Endometrial microvascular endothelial cells (primary cell): ENCODE measurements around the gene DIO1. TPM values are rescaled to one million over a fixed set of nuclear protein-coding genes. Genes with fewer than 3 reads are reported as not detected.

Experiments
- in situ Hi-C: cut with HindIII; loops from 2 replicates; pipeline ENCODE4 v1.10.0; 2017; ENCODE audit warnings: low sequenced_read_pairs, low pct_unique_long_range_greater_than_20kb; ENCODE audit errors: inconsistent ontology term
- total RNA-seq: library from RNA; depleted of rRNA; stranded (reverse); fragments of >200 nt; gene quantifications from one replicate; pipeline ENCODE4 v1.2.3, GENCODE V29; 2015; ENCODE audit errors: inconsistent ontology term

DIO1 gene
- total RNA-seq, 1 donor from 2014 or later = not detected

- in situ Hi-C loops = no loop called here
Measured at GRCh38 chr1:53891018-53891417, 3.0 kb upstream of the DIO1 start.

GRCh38 chr1:53891678-53892077 lies 2.3 kb upstream of the DIO1 start:
- in situ Hi-C loops = no loop called here

GRCh38 chr1:53892911-53893310 lies 1.1 kb upstream of the DIO1 start:
- in situ Hi-C loops = no loop called here

DNA sequence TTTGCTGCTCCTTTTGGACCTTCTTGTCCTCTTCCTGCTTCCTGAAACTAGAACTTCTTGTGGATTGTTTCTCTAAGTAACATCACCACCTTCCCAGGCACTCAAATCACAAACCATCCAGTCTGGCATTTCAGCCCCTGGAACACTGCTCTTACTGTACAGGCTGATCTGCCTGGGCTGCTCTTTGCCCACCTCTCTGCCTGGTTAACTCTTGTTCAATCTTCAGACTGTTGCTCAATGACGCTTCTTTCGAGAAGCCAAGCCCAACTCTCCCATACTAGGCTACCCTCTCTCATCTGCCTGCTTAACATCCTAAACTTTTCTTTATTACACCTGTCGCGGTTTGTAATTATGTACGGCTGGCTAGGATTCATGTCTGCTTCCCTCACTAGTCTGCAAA lies 657 bp downstream of the DIO1 start:
- in situ Hi-C loops = no loop called here

DNA sequence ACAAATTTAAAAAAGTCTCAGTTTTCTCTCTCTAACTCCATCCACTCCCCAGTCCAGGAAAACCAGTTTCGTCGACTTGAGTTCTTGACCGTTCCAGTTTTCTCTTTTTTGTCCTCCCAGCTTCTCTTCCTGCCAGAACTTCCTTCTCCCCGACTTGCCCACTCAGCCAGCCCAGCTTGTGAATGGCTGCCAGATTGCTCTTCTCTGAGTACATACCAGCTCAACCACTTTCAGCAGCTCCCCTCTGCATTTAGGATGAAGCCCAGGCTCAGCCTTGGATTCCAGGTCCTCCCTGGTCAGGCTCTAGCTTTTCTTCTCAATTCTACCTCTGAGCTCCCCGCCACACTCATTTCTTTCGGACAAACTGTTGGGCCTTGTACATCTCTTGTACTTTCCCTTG lies 1.4 kb downstream of the DIO1 start:
- in situ Hi-C loops = no loop called here

GRCh38 chr1:53896635-53897229 lies 2.7 kb downstream of the DIO1 start:
- in situ Hi-C loops = no loop called here

- in situ Hi-C loops = no loop called here
Measured at GRCh38 chr1:53899206-53899628, 5.2 kb downstream of the DIO1 start.

DNA sequence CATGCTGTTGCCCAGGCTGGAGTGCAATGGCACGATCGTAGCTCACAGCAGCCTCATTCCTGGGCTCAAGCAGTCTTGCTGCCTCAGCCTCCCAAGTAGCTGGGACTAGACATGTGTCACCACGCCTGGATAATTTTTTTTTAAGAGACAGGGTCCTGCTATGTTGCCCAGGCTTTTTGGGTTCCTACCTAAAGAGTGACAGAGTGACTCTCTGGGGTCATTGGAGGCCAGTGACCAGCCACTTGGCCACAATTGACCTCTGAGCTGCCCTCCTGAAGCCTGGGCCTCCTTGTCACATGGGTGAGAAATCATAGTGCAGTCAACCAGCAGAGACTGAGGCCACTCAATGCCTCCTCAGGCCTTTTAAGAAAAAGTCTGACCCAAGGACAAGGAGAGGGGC lies 5.7 kb downstream of the DIO1 start:
- in situ Hi-C loops = no loop called here

- in situ Hi-C loops = no loop called here
Measured at GRCh38 chr1:53902235-53903138, 8.5 kb downstream of the DIO1 start.

GRCh38 chr1:53905509-53905908 lies 11.5 kb downstream of the DIO1 start:
- in situ Hi-C loops = no loop called here

GRCh38 chr1:53906121-53906520 lies 12.1 kb downstream of the DIO1 start:
- in situ Hi-C loops = no loop called here

DNA sequence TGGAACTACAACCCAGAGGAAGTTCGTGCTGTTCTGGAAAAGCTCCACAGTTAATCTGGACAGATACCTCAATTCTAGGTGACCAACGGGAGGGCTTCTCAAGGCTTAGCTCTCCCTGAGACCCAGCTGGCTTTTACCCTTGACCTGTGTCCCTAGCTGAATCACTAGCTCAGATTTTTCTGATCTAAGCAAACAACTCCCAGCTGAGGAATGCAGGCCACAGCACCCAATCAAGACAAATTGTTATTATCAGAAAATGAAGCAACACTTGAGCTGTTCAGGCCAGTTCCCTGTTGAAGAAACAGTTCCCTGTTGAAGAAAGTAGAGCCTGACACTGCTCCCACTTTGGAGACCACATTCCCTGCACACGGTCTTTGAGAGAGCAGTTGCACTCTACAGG lies 16.0 kb downstream of the DIO1 start:
- in situ Hi-C loops = no loop called here

DNA sequence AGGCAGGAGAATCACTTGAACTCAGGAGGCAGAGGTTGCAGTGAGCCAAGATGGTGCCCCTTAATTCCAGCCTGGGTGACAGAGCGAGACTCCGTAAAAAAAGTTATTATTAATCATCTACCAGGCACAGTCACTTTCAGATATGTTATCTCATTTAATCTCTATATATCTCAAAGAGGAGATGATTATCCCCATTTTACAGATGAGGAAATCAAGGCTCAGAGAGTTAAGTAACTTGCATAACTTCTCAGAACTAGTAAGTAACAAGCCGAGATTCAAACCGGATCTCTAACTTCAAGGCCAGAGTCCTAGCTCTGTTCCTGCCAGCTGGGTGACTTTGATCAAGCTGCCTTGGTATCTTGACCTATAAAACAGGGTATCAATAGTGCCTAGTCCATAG lies 17.5 kb downstream of the DIO1 start:
- in situ Hi-C loops = no loop called here

DNA sequence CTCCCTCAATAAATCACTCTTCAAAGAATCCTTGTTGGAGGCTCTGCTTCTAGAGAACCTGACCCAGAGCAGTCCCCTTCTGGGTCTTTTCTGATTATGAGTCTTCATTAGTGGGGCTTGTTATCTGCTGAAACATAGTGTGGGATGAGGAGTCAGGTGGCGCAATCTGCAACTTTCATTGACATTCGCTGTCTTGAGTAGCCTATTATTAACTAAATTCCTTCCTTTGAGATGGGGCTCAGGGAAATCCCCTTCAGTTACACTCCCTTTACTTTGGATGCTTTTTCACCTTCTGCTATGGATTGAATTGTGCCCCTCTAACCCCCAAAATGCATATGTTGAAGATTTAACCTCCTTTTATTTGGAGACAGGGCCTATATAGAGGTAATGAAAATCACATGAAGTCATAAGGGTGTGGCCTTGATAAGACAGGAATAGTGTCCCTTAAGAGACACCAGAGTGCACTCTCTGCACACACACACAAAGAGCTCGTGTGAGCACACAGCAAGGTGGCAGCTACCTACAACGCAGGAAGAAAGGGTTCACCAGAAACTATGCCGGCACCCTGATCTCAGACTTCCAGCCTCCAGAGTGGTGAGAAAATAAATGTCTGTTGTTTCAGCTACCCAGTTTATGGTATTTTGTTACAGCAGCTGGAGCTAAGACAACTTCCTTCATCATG lies 19.5 kb downstream of the DIO1 start:
- in situ Hi-C loops = no loop called here

- in situ Hi-C loops = no loop called here
Measured at GRCh38 chr1:53918343-53918742, 24.4 kb downstream of the DIO1 start.

- in situ Hi-C loops = no loop called here
Measured at GRCh38 chr1:53919675-53920066, 25.7 kb downstream of the DIO1 start.

- in situ Hi-C loops = no loop called here
Measured at GRCh38 chr1:53927376-53927881, 33.4 kb downstream of the DIO1 start.

DNA sequence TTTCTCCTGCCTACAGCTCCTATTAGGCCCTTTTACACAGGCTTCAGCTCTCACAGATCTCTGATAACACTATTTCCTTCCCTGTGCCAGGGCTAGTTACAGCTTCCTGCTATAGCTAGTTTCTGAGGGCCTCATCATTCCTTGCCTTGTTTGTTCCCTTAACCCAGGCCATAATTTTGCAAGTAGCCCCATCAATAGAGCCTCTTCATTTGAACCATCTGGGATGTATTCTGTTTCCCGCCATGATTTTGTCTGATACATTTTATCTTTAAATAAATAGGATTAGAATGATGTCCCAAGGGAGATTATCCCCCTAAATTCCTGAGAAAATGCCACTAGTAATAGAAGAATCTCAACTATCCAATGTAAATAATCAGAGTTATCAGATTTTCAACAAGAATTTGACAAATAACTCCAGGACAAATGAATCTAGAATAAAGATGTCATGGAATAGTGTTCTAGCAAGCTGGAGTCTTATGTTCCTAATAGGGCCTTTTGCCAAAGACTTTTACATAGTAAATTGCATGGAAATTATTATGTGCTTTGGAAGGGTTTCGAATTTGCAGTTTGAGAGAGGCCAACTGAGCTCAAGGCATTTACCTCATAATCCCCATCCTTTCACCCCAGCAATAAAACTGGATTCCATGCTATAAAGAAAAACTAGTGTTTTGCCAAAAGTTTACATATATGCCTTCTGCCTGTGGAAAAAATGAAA lies 35.4 kb downstream of the DIO1 start:
- in situ Hi-C loops = no loop called here

DNA sequence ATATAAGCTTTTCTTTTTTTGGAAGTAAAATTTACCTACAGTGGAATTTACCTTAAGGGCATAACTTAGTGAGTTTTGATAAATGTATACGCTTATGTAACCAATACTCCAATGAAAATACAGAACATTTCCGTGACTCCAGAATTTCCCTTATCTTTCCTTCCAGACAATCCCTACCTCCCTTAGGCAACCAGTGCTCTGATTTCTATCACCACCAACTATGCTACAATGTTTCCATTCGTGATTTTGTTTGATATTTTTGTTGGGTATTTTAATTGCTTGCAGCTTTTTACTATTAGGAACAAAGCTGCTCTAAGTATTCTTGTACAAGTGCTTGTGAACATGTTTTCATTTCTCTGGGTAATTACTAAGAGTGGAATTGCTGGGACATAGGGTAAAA lies 36.9 kb downstream of the DIO1 start:
- in situ Hi-C loops = no loop called here
